SJCRH30 (cell line): ENCODE data around the gene ZNF436. TPM values are rescaled to one million over a fixed set of nuclear protein-coding genes. Genes with fewer than 3 reads are reported as not detected.

Experiments used
- DNase-seq, 2 experiments: peaks; one replicate each; pipeline ENCODE4 v3.0.0-alpha.2; 2015 to 2020
- H3K27ac ChIP-seq: fragments of 250-450 bp; sonication (Bioruptor Pico); 2 replicates; pipeline ENCODE4 v1.5.1; 2020; ENCODE audit warnings: mild to moderate bottlenecking, moderate library complexity
- H3K27me3 ChIP-seq: fragments of 250-450 bp; sonication (Bioruptor Pico); 2 replicates; pipeline ENCODE4 v1.5.1; 2020; ENCODE audit warnings: mild to moderate bottlenecking, moderate library complexity
- H3K36me3 ChIP-seq: fragments of 250-450 bp; sonication (Bioruptor Pico); 2 replicates; pipeline ENCODE4 v1.5.1; 2020; ENCODE audit warnings: mild to moderate bottlenecking, moderate library complexity
- H3K4me1 ChIP-seq: fragments of 250-450 bp; sonication (Bioruptor Pico); 2 replicates; pipeline ENCODE4 v1.5.1; 2020; ENCODE audit warnings: mild to moderate bottlenecking, moderate library complexity
- H3K4me3 ChIP-seq: fragments of 250-450 bp; sonication (Bioruptor Pico); 2 replicates; pipeline ENCODE4 v1.5.1; 2020; ENCODE audit warnings: mild to moderate bottlenecking, moderate library complexity
- H3K9me3 ChIP-seq: fragments of 250-450 bp; sonication (Bioruptor Pico); replicated peaks from 2 replicates; pipeline ENCODE4 v1.5.1; 2020; ENCODE audit warnings: mild to moderate bottlenecking, moderate library complexity
- total RNA-seq: library from RNA; depleted of rRNA; stranded (reverse); fragments of >200 nt; shearing (Covaris generic); gene quantifications from 2 replicates; pipeline ENCODE4 v1.2.3, GENCODE V29; 2014

ZNF436 gene
- total RNA-seq, 1 experiment from 2014 or later, result 15.8 TPM

GRCh38 chr1:23362218-23362713 lies 7.4 kb downstream of the ZNF436 start:
- DNase-seq, result peak in 1 of 2 experiments; percentile 29

GRCh38 chr1:23358310-23358875 lies 11.2 kb downstream of the ZNF436 start:
- Histone ChIP-seq H3K4me1 (no peaks in the 10 kb centered on the region), H3K27ac (no peak overlapping the region), H3K36me3 (peaks cover 43% of the 10 kb centered on the region), H3K4me3 (no peak overlapping the region), H3K27me3 (no peaks in the 10 kb centered on the region), H3K9me3 (peaks cover 40% of the 10 kb centered on the region)
- no peak for DNase-seq

More at GRCh38 chr1:23362218-23362713, 7.4 kb downstream of the ZNF436 start:
- Histone ChIP-seq H3K27me3 (no peaks in the 10 kb centered on the region), H3K27ac (no peak overlapping the region), H3K36me3 (peaks cover 58% of the 10 kb centered on the region), H3K4me3 (no peak overlapping the region), H3K9me3 (peaks cover 45% of the 10 kb centered on the region), H3K4me1 (no peaks in the 10 kb centered on the region)

GRCh38 chr1:23357138-23357908 lies 12.3 kb downstream of the ZNF436 start:
- Histone ChIP-seq H3K27me3 (no peaks in the 10 kb centered on the region), H3K4me1 (peaks cover 3% of the 10 kb centered on the region; the same call in 1 of the 2 replicates), H3K9me3 (peaks cover 29% of the 10 kb centered on the region), H3K27ac (no peak overlapping the region), H3K36me3 (peaks cover 32% of the 10 kb centered on the region), H3K4me3 (no peak overlapping the region)
- DNase-seq, result no peak

- peaks cover 8% of the 10 kb centered on the region; the same call in 1 of the 2 replicates for H3K4me1 ChIP-seq
- no peak overlapping the region for H3K4me3 ChIP-seq
- DNase-seq, result no peak
- H3K36me3 ChIP-seq, result peaks cover 25% of the 10 kb centered on the region
- H3K9me3 ChIP-seq, result peaks cover 22% of the 10 kb centered on the region
- H3K27ac ChIP-seq, result no peak overlapping the region
- H3K27me3 ChIP-seq, result no peaks in the 10 kb centered on the region
Observed at GRCh38 chr1:23356471-23357137, 13.0 kb downstream of the ZNF436 start.

- no peak for DNase-seq
- Histone ChIP-seq H3K9me3 (no peaks in the 10 kb centered on the region; the same call in 1 of the 2 replicates), H3K27me3 (no peaks in the 10 kb centered on the region), H3K27ac (no peak overlapping the region), H3K36me3 (peaks cover 3% of the 10 kb centered on the region), H3K4me1 (peaks cover 8% of the 10 kb centered on the region; the same call in 1 of the 2 replicates), H3K4me3 (no peak overlapping the region)
Observed at GRCh38 chr1:23354245-23354644, 15.4 kb downstream of the ZNF436 start.

GRCh38 chr1:23352096-23352695 lies 17.4 kb downstream of the ZNF436 start:
- peak; percentile 45 to 77 for DNase-seq
- Histone ChIP-seq H3K36me3 (no peaks in the 10 kb centered on the region), H3K4me3 (no peak overlapping the region), H3K27ac (no peak overlapping the region), H3K9me3 (no peaks in the 10 kb centered on the region; the same call in 1 of the 2 replicates), H3K4me1 (peaks cover 8% of the 10 kb centered on the region; the same call in 1 of the 2 replicates), H3K27me3 (no peaks in the 10 kb centered on the region)

GRCh38 chr1:23345920-23346319 lies 23.7 kb downstream of the ZNF436 start:
- no peak overlapping the region for H3K27ac ChIP-seq
- no peaks in the 10 kb centered on the region for H3K27me3 ChIP-seq
- peaks cover 10% of the 10 kb centered on the region; the same call in 1 of the 2 replicates for H3K36me3 ChIP-seq
- H3K4me1 ChIP-seq, result peaks cover 2% of the 10 kb centered on the region
- no peak overlapping the region for H3K4me3 ChIP-seq
- H3K9me3 ChIP-seq, result no peaks in the 10 kb centered on the region
- no peak for DNase-seq

- peak overlapping the region; percentile 61 for H3K4me3 ChIP-seq
- H3K9me3 ChIP-seq, result no peaks in the 10 kb centered on the region
- H3K27me3 ChIP-seq, result no peaks in the 10 kb centered on the region
- peak overlapping the region; percentile 96 for H3K27ac ChIP-seq
- peak in 1 of 2 experiments; percentile 34 for DNase-seq
- H3K4me1 ChIP-seq, result peaks cover 8% of the 10 kb centered on the region
- H3K36me3 ChIP-seq, result peaks cover 17% of the 10 kb centered on the region
Observed at GRCh38 chr1:23344987-23345472, 24.6 kb downstream of the ZNF436 start.

GRCh38 chr1:23344111-23344986 lies 25.3 kb downstream of the ZNF436 start, which contains the start of gene HNRNPR:
TSS of gene HNRNPR (minus strand) at chr1:23344284. CDS start at chr1:23341008, 3,276 bp downstream.
- DNase-seq, result peak; percentile 100
- peak within 1 kb of the TSS; percentile 86 for H3K4me3 ChIP-seq
- no peaks in the 10 kb centered on the region for H3K9me3 ChIP-seq
- no peaks in the 10 kb centered on the region for H3K27me3 ChIP-seq
- peak within 1 kb of the TSS; percentile 96 for H3K27ac ChIP-seq
- H3K36me3 ChIP-seq, result peaks cover 23% of the 10 kb centered on the region
- H3K4me1 ChIP-seq, result peaks cover 8% of the 10 kb centered on the region

- Histone ChIP-seq H3K4me3 (peak overlapping the region; percentile 86), H3K27me3 (no peaks in the 10 kb centered on the region), H3K9me3 (no peaks in the 10 kb centered on the region), H3K36me3 (peaks cover 32% of the 10 kb centered on the region), H3K4me1 (peaks cover 8% of the 10 kb centered on the region), H3K27ac (peak overlapping the region; percentile 96)
- peak; percentile 68 for DNase-seq
Observed at GRCh38 chr1:23343221-23344110, 26.2 kb downstream of the ZNF436 start.

- peak in 1 of 2 experiments; percentile 19 for DNase-seq
- Histone ChIP-seq H3K9me3 (no peaks in the 10 kb centered on the region), H3K4me3 (peak overlapping the region; percentile 86), H3K27me3 (no peaks in the 10 kb centered on the region), H3K4me1 (peaks cover 8% of the 10 kb centered on the region), H3K27ac (no peak overlapping the region; the same call in 1 of the 2 replicates), H3K36me3 (peaks cover 45% of the 10 kb centered on the region)
Observed at GRCh38 chr1:23341931-23342692, 27.5 kb downstream of the ZNF436 start.

- no peak overlapping the region for H3K27ac ChIP-seq
- no peak overlapping the region for H3K4me3 ChIP-seq
- H3K4me1 ChIP-seq, result peaks cover 8% of the 10 kb centered on the region
- no peak for DNase-seq
- peaks cover 66% of the 10 kb centered on the region for H3K36me3 ChIP-seq
- no peaks in the 10 kb centered on the region for H3K9me3 ChIP-seq
- no peaks in the 10 kb centered on the region for H3K27me3 ChIP-seq
Observed at GRCh38 chr1:23339632-23340031, 30.0 kb downstream of the ZNF436 start.
